SJCRH30 (cell line): ENCODE measurements around the gene ELOVL6. TPM values are rescaled to one million over a fixed set of nuclear protein-coding genes. Genes with fewer than 3 reads are reported as not detected.
A peak's percentile ranks its signal among the peaks of the same experiment; 100 is the strongest.
"Not testable (repeated sequence)": the region's sequence is repeated elsewhere in the genome, so short reads cannot be mapped to it uniquely, and the experiment has no call there.

ENCODE experiments used
- DNase-seq, 2 experiments: peaks; one replicate each; pipeline ENCODE4 v3.0.0-alpha.2; 2015 to 2020
- H3K27ac ChIP-seq: fragments of 250-450 bp; sonication (Bioruptor Pico); 2 replicates; pipeline ENCODE4 v1.5.1; 2020; ENCODE audit warnings: mild to moderate bottlenecking, moderate library complexity
- H3K27me3 ChIP-seq: fragments of 250-450 bp; sonication (Bioruptor Pico); 2 replicates; pipeline ENCODE4 v1.5.1; 2020; ENCODE audit warnings: mild to moderate bottlenecking, moderate library complexity
- H3K36me3 ChIP-seq: fragments of 250-450 bp; sonication (Bioruptor Pico); 2 replicates; pipeline ENCODE4 v1.5.1; 2020; ENCODE audit warnings: mild to moderate bottlenecking, moderate library complexity
- H3K4me1 ChIP-seq: fragments of 250-450 bp; sonication (Bioruptor Pico); 2 replicates; pipeline ENCODE4 v1.5.1; 2020; ENCODE audit warnings: mild to moderate bottlenecking, moderate library complexity
- H3K4me3 ChIP-seq: fragments of 250-450 bp; sonication (Bioruptor Pico); 2 replicates; pipeline ENCODE4 v1.5.1; 2020; ENCODE audit warnings: mild to moderate bottlenecking, moderate library complexity
- H3K9me3 ChIP-seq: fragments of 250-450 bp; sonication (Bioruptor Pico); replicated peaks from 2 replicates; pipeline ENCODE4 v1.5.1; 2020; ENCODE audit warnings: mild to moderate bottlenecking, moderate library complexity
- total RNA-seq: library from RNA; depleted of rRNA; stranded (reverse); fragments of >200 nt; shearing (Covaris generic); gene quantifications from 2 replicates; pipeline ENCODE4 v1.2.3, GENCODE V29; 2014

ELOVL6 gene
- total RNA-seq, 1 experiment from 2014 or later: 30.3 TPM

GRCh38 chr4:110159541-110159940 lies 38.9 kb downstream of the ELOVL6 start:
- H3K4me1 ChIP-seq: peaks cover 19% of the 10 kb centered on the region
- no peak overlapping the region for H3K4me3 ChIP-seq
- H3K27me3 ChIP-seq: no peaks in the 10 kb centered on the region
- DNase-seq: no peak
- no peak overlapping the region for H3K27ac ChIP-seq
- no peaks in the 10 kb centered on the region for H3K9me3 ChIP-seq
- H3K36me3 ChIP-seq: peaks cover 14% of the 10 kb centered on the region

GRCh38 chr4:110157580-110157979 lies 40.8 kb downstream of the ELOVL6 start:
- no peak for DNase-seq
- Histone ChIP-seq H3K36me3 (peaks cover 12% of the 10 kb centered on the region), H3K4me1 (peaks cover 19% of the 10 kb centered on the region), H3K27me3 (no peaks in the 10 kb centered on the region), H3K27ac (no peak overlapping the region), H3K4me3 (no peak overlapping the region), H3K9me3 (no peaks in the 10 kb centered on the region)

GRCh38 chr4:110157166-110157565 lies 41.2 kb downstream of the ELOVL6 start:
- H3K27ac ChIP-seq, H3K9me3 ChIP-seq, H3K36me3 ChIP-seq, H3K4me3 ChIP-seq, DNase-seq, H3K27me3 ChIP-seq: not testable (repeated sequence)
- H3K4me1 ChIP-seq: peaks cover 19% of the 10 kb centered on the region

- no peak for DNase-seq
- Histone ChIP-seq H3K4me3 (no peak overlapping the region), H3K9me3 (no peaks in the 10 kb centered on the region)
Measured at GRCh38 chr4:110156442-110156841, 42.0 kb downstream of the ELOVL6 start.

GRCh38 chr4:110155654-110156053 lies 42.8 kb downstream of the ELOVL6 start:
- Histone ChIP-seq H3K4me1 (peaks cover 19% of the 10 kb centered on the region), H3K9me3 (no peaks in the 10 kb centered on the region)

More at GRCh38 chr4:110156442-110156841, 42.0 kb downstream of the ELOVL6 start:
- no peaks in the 10 kb centered on the region for H3K27me3 ChIP-seq
- peaks cover 19% of the 10 kb centered on the region for H3K4me1 ChIP-seq
- H3K27ac ChIP-seq: no peak overlapping the region
- peaks cover 7% of the 10 kb centered on the region for H3K36me3 ChIP-seq

GRCh38 chr4:110154582-110154981 lies 43.8 kb downstream of the ELOVL6 start:
- Histone ChIP-seq H3K4me3 (no peak overlapping the region), H3K36me3 (0 out of 2 replicates have a peak, but pooled peaks cover 2% of the 10 kb centered on the region), H3K9me3 (no peaks in the 10 kb centered on the region), H3K27ac (no peak overlapping the region), H3K27me3 (no peaks in the 10 kb centered on the region), H3K4me1 (peaks cover 19% of the 10 kb centered on the region)
- DNase-seq: no peak

More at GRCh38 chr4:110155654-110156053, 42.8 kb downstream of the ELOVL6 start:
- Histone ChIP-seq H3K27me3 (no peaks in the 10 kb centered on the region), H3K27ac (no peak overlapping the region), H3K4me3 (no peak overlapping the region), H3K36me3 (peaks cover 2% of the 10 kb centered on the region; the same call in 1 of the 2 replicates)
- no peak for DNase-seq

GRCh38 chr4:110152386-110152785 lies 46.0 kb downstream of the ELOVL6 start:
- H3K27me3 ChIP-seq: no peaks in the 10 kb centered on the region
- no peak overlapping the region for H3K27ac ChIP-seq
- H3K9me3 ChIP-seq: no peaks in the 10 kb centered on the region
- H3K4me3 ChIP-seq: no peak overlapping the region
- 0 out of 2 replicates have a peak, but pooled peaks cover 7% of the 10 kb centered on the region for H3K4me1 ChIP-seq
- peaks cover 6% of the 10 kb centered on the region; the same call in 1 of the 2 replicates for H3K36me3 ChIP-seq
- no peak for DNase-seq

GRCh38 chr4:110149089-110149488 lies 49.3 kb downstream of the ELOVL6 start:
- H3K4me1 ChIP-seq: no peaks in the 10 kb centered on the region
- no peak overlapping the region for H3K4me3 ChIP-seq
- no peaks in the 10 kb centered on the region for H3K27me3 ChIP-seq
- DNase-seq: no peak
- H3K36me3 ChIP-seq: peaks cover 6% of the 10 kb centered on the region; the same call in 1 of the 2 replicates
- H3K9me3 ChIP-seq: no peaks in the 10 kb centered on the region
- H3K27ac ChIP-seq: no peak overlapping the region

GRCh38 chr4:110142461-110142860 lies 56.0 kb downstream of the ELOVL6 start:
- no peak overlapping the region for H3K27ac ChIP-seq
- H3K27me3 ChIP-seq: no peaks in the 10 kb centered on the region
- no peak for DNase-seq
- no peaks in the 10 kb centered on the region for H3K36me3 ChIP-seq
- no peak overlapping the region for H3K4me3 ChIP-seq
- no peaks in the 10 kb centered on the region for H3K4me1 ChIP-seq
- no peaks in the 10 kb centered on the region for H3K9me3 ChIP-seq

- Histone ChIP-seq H3K9me3 (no peaks in the 10 kb centered on the region), H3K36me3 (peaks cover 4% of the 10 kb centered on the region), H3K4me1 (no peaks in the 10 kb centered on the region), H3K4me3 (no peak overlapping the region), H3K27me3 (no peaks in the 10 kb centered on the region), H3K27ac (no peak overlapping the region)
- DNase-seq: peak in 1 of 2 experiments; percentile 15
Measured at GRCh38 chr4:110139815-110140214, 58.6 kb downstream of the ELOVL6 start.

GRCh38 chr4:110139111-110139510 lies 59.3 kb downstream of the ELOVL6 start:
- Histone ChIP-seq H3K4me3 (no peak overlapping the region), H3K27ac (no peak overlapping the region)

GRCh38 chr4:110138551-110138950 lies 59.9 kb downstream of the ELOVL6 start:
- peaks cover 4% of the 10 kb centered on the region for H3K36me3 ChIP-seq
- no peak for DNase-seq
- H3K4me3 ChIP-seq: no peak overlapping the region
- H3K27me3 ChIP-seq: no peaks in the 10 kb centered on the region
- no peaks in the 10 kb centered on the region for H3K9me3 ChIP-seq
- no peak overlapping the region for H3K27ac ChIP-seq
- no peaks in the 10 kb centered on the region for H3K4me1 ChIP-seq

More at GRCh38 chr4:110139111-110139510, 59.3 kb downstream of the ELOVL6 start:
- Histone ChIP-seq H3K9me3 (no peaks in the 10 kb centered on the region), H3K4me1 (no peaks in the 10 kb centered on the region), H3K36me3 (peaks cover 4% of the 10 kb centered on the region), H3K27me3 (no peaks in the 10 kb centered on the region)
- no peak for DNase-seq

- Histone ChIP-seq H3K4me3 (no peak overlapping the region), H3K27me3 (no peaks in the 10 kb centered on the region), H3K36me3 (peaks cover 4% of the 10 kb centered on the region), H3K27ac (no peak overlapping the region), H3K9me3 (no peaks in the 10 kb centered on the region), H3K4me1 (no peaks in the 10 kb centered on the region)
- DNase-seq: no peak
Measured at GRCh38 chr4:110137829-110138228, 60.6 kb downstream of the ELOVL6 start.

GRCh38 chr4:110135523-110135922 lies 62.9 kb downstream of the ELOVL6 start:
- H3K27me3 ChIP-seq: no peaks in the 10 kb centered on the region
- peaks cover 4% of the 10 kb centered on the region for H3K36me3 ChIP-seq
- H3K4me1 ChIP-seq: no peaks in the 10 kb centered on the region
- no peak overlapping the region for H3K27ac ChIP-seq
- H3K4me3 ChIP-seq: no peak overlapping the region
- no peaks in the 10 kb centered on the region for H3K9me3 ChIP-seq
- no peak for DNase-seq

- Histone ChIP-seq H3K4me3 (no peak overlapping the region), H3K4me1 (no peaks in the 10 kb centered on the region), H3K27ac (no peak overlapping the region), H3K27me3 (no peaks in the 10 kb centered on the region), H3K36me3 (peaks cover 4% of the 10 kb centered on the region), H3K9me3 (no peaks in the 10 kb centered on the region)
- DNase-seq: no peak
Measured at GRCh38 chr4:110135076-110135475, 63.3 kb downstream of the ELOVL6 start.

- Histone ChIP-seq H3K4me3 (no peak overlapping the region), H3K36me3 (peaks cover 4% of the 10 kb centered on the region), H3K4me1 (no peaks in the 10 kb centered on the region), H3K9me3 (no peaks in the 10 kb centered on the region), H3K27me3 (no peaks in the 10 kb centered on the region), H3K27ac (no peak overlapping the region)
- no peak for DNase-seq
Measured at GRCh38 chr4:110134269-110134869, 64.0 kb downstream of the ELOVL6 start.
